ENCODE data around the gene ZCCHC8.
A peak's percentile ranks its signal among the peaks of the same experiment; 100 is the strongest.

ZCCHC8 gene

GRCh38 chr12:122528992-122529391 lies 28.3 kb upstream of the ZCCHC8 start:
- TF ChIP-seq, protein P1, sequence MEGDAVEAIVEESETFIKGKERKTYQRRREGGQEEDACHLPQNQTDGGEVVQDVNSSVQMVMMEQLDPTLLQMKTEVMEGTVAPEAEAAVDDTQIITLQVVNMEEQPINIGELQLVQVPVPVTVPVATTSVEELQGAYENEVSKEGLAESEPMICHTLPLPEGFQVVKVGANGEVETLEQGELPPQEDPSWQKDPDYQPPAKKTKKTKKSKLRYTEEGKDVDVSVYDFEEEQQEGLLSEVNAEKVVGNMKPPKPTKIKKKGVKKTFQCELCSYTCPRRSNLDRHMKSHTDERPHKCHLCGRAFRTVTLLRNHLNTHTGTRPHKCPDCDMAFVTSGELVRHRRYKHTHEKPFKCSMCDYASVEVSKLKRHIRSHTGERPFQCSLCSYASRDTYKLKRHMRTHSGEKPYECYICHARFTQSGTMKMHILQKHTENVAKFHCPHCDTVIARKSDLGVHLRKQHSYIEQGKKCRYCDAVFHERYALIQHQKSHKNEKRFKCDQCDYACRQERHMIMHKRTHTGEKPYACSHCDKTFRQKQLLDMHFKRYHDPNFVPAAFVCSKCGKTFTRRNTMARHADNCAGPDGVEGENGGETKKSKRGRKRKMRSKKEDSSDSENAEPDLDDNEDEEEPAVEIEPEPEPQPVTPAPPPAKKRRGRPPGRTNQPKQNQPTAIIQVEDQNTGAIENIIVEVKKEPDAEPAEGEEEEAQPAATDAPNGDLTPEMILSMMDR (IDR thresholded peaks at IDR 0.05; ENCODE audit: low read depth, low read length, missing control alignments): no peak
- DNase-seq (ENCODE audit: low read depth): no peak
- peak overlapping the region; percentile 62; the same call in 1 of the 2 replicates for H3K4me3 ChIP-seq (ENCODE audit: low read depth, low read length)

DNA sequence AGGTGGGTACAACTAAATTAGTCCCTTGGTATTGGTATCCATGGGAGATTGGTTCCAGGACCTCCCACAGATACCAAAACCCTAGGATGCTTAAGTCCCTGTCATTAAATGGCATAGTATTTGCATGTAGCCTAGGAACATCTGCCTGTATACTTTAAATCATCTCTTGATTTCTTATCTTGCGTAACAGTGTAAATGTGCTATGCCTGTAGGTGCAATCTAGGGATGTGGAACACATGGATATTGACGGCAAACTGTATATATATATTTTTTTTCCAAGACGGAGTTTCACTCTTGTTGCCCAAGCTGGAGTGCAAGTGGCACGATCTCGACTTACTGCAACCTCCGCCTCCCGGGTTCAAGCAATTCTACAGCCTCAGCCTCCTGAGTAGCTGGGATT lies 27.9 kb upstream of the ZCCHC8 start:
- TF ChIP-seq, protein P1 (IDR thresholded peaks at IDR 0.05; ENCODE audit: low read depth, low read length, missing control alignments): no peak
- H3K4me3 ChIP-seq (ENCODE audit: low read depth, low read length): peak overlapping the region; percentile 62
- no peak for DNase-seq (ENCODE audit: low read depth)

DNA sequence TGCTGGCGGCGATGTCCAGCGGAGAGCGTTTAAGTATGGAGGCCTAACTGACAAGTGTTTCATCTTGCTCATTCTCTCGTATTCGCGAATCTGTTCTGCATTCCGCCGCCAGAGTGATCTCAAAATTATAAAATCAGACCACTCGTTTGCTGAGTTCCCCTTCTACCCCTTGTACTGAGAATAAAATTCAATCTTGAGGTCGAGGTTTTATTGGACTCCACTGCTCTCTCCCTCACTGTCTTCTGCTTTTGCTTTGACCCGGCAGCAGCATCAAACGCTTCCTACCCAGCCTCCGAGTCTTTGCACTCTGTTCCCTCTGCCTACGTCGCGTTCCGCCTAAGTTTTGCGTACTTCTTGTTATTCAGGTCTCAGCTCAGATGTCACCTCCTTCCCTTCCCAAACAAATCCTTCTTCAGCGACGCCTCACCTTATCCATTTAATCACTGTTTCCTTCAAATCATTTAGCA lies 26.8 kb upstream of the ZCCHC8 start:
- DNase-seq (ENCODE audit: low read depth): no peak
- TF ChIP-seq, protein P1 (IDR thresholded peaks at IDR 0.05; ENCODE audit: low read depth, low read length, missing control alignments): no peak
- H3K4me3 ChIP-seq (ENCODE audit: low read depth, low read length): peak overlapping the region; percentile 62

DNA sequence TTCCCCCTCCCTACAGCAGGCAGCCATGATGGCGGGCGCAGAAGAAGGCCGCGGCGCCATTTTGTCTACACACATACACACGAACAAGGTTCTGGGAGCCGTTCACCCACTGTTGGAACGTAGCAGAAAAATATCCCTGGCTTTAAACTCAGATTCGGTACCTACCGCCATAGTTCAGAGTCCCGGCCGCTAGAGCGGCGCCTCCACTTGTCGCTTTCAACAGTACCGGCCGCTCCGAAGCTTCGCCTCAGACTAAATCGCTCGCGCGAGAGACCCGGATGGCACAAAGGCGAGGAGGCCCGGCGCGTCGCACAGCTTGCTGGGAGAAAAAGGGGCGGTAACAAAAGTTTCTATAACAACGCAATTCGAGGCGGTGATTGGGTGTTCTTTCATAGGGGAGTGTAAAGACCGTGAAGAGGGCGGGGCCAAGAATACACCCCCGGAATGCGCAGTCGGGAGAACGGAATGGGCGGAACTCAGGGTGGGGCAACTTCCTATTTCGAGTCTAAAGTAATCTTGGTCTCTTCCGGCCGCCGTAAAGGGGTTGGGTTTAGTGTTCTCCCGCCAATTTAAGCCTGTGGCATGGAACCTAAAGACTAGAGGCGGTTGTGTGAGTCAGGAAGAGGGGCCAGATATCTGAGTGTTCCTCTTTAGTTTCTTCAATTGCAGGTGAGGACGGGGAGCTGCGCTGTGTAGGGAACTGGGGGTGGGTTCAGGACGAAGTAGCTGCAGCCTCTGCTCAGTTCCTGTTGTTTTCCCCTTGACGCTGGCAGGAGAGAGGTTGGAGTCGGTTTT lies 26.1 kb upstream of the ZCCHC8 start, which contains the start of the genes KNTC1 and RSRC2:
TSS of gene KNTC1 (plus strand) at position 567 of the 795 bp plus-strand sequence. CDS start 2,815 bp downstream, outside the sequence.
TSS of gene RSRC2 (minus strand) at position 254 of the 795 bp plus-strand sequence. CDS start at position 171, 83 bp downstream.
- TF ChIP-seq, protein P1 (IDR thresholded peaks at IDR 0.05; ENCODE audit: low read depth, low read length, missing control alignments): no peak
- peak within 1 kb of the TSS; percentile 87 for H3K4me3 ChIP-seq (ENCODE audit: low read depth, low read length)
- peak; percentile 99 for DNase-seq (ENCODE audit: low read depth)

DNA sequence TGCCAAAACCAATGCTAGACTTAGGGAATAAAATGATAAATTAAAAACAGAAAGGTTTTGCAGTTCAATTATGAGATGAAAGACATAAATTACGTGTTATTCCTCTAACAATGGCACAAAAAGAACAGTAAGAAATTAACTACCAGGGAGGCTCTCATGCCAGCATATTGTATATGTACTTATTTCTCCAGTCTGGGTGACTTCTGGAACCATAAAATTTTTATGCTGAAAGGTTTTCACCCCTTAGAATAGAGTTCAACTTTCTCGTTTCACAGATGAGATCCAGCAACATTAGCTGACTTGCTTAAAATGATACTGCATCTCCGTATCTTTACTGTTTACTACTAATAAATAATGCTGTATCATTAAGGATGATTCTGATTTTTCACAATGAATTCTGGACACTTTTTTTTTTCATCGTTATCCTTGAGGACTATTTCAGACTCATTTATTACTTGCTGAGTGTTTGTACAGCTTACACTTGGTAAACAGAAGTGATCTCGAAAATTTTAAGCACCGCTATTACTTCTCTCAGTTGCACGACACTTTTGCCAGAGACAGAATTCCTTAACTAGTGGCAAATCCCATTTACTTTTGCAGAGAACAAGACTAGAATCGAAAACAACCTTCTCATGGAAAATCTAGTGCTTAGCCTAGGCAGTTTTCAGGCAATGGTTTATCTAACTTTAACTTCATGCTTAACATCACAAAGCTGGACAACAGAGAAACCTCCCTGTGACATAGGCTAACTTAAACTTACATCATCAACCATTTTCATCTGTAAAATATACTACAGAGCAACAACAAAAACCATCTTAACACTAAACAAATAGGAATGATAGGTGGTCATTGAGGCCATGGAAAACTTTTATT lies 23.4 kb upstream of the ZCCHC8 start:
- H3K4me3 ChIP-seq (ENCODE audit: low read depth, low read length): peak overlapping the region; percentile 63
- no peak for DNase-seq (ENCODE audit: low read depth)
- TF ChIP-seq, protein P1 (IDR thresholded peaks at IDR 0.05; ENCODE audit: low read depth, low read length, missing control alignments): no peak

GRCh38 chr12:122523280-122523679 lies 22.5 kb upstream of the ZCCHC8 start:
- TF ChIP-seq, protein P1 (IDR thresholded peaks at IDR 0.05; ENCODE audit: low read depth, low read length, missing control alignments): no peak
- DNase-seq (ENCODE audit: low read depth): no peak
- peak overlapping the region; percentile 13 for H3K4me3 ChIP-seq (ENCODE audit: low read depth, low read length)

All from GM12864 (cell line).